Fibroblast of the aortic adventitia (primary cell): ENCODE measurements around the gene LGALS16. TPM values are rescaled to one million over a fixed set of nuclear protein-coding genes. Genes with fewer than 3 reads are reported as not detected.

Experiments used
- DNase-seq: peaks from one replicate; pipeline ENCODE4 v3.0.0-alpha.2; 2010; ENCODE audit warnings: low read depth
- H3K4me3 ChIP-seq: 2 replicates; pipeline ENCODE4 v1.5.1; 2011; ENCODE audit warnings: low read depth, mild to moderate bottlenecking, control low read depth, low read length, moderate library complexity
- CTCF ChIP-seq: IDR thresholded peaks from 2 replicates; pipeline ENCODE4 v1.5.1; 2011; ENCODE audit warnings: mild to moderate bottlenecking, low read length, control low read depth, inconsistent platforms; ENCODE audit not compliant: insufficient read depth
- total RNA-seq: library from RNA; depleted of rRNA; stranded (reverse); fragments of >200 nt; gene quantifications from 2 replicates; pipeline ENCODE4 v1.2.3, GENCODE V29; 2012; ENCODE audit warnings: low replicate concordance

The LGALS16 gene
- total RNA-seq, 1 donor: not detected

GRCh38 chr19:39677961-39678889, 22.5 kb downstream of the LGALS16 start:
- DNase-seq: peak; percentile 14
- no peak for TF ChIP-seq CTCF
- no peak overlapping the region for H3K4me3 ChIP-seq

GRCh38 chr19:39679056-39679790, 23.5 kb downstream of the LGALS16 start:
- DNase-seq: peak; percentile 6
- TF ChIP-seq CTCF: no peak
- H3K4me3 ChIP-seq: no peak overlapping the region

GRCh38 chr19:39679791-39680168, 24.1 kb downstream of the LGALS16 start:
- TF ChIP-seq CTCF: no peak

GRCh38 chr19:39680593-39680992, 24.9 kb downstream of the LGALS16 start:
- H3K4me3 ChIP-seq: no peak overlapping the region

More at GRCh38 chr19:39679791-39680168, 24.1 kb downstream of the LGALS16 start:
- no peak overlapping the region for H3K4me3 ChIP-seq
- no peak for DNase-seq

GRCh38 chr19:39681416-39681815, 25.7 kb downstream of the LGALS16 start:
- H3K4me3 ChIP-seq: no peak overlapping the region
- DNase-seq: no peak
- TF ChIP-seq CTCF: no peak

More at GRCh38 chr19:39680593-39680992, 24.9 kb downstream of the LGALS16 start:
- DNase-seq: no peak
- TF ChIP-seq CTCF: no peak

GRCh38 chr19:39684267-39684666, 28.6 kb downstream of the LGALS16 start:
- no peak for DNase-seq
- no peak for TF ChIP-seq CTCF
- H3K4me3 ChIP-seq: no peak overlapping the region
